CD14-positive monocyte (primary cell): ENCODE measurements around the gene STX10. TPM values are rescaled to one million over a fixed set of nuclear protein-coding genes. Genes with fewer than 3 reads are reported as not detected.
A peak's percentile ranks its signal among the peaks of the same experiment; 100 is the strongest.

ENCODE experiments used
- DNase-seq, 3 donors: peaks; one replicate each; pipeline ENCODE4 v3.0.0-alpha.2; 2011 to 2022
- H2AFZ ChIP-seq: 2 replicates; pipeline ENCODE4 v1.6.0; 2012; ENCODE audit warnings: mild to moderate bottlenecking, low read depth, low read length, inconsistent platforms; ENCODE audit not compliant: insufficient read depth, poor library complexity, severe bottlenecking
- H3K27ac ChIP-seq, 2 donors: 1 replicate in 1 of 2; 2 replicates in 1 of 2; pipeline ENCODE4 v1.5.1; 2012 to 2013; ENCODE audit warnings: low read length in 2 of 2, control low read depth in 1 of 2, inconsistent platforms in 1 of 2, low read depth in 1 of 2, mild to moderate bottlenecking in 1 of 2
- H3K27me3 ChIP-seq, 2 donors: one replicate each; pipeline versions ENCODE4 v1.6.0 to v1.6.1; 2011 to 2013; ENCODE audit warnings: low read length in 2 of 2; ENCODE audit not compliant: control insufficient read depth in 2 of 2, insufficient read depth in 2 of 2
- H3K36me3 ChIP-seq, 2 donors: replicated peaks in 1 of 2; 1 replicate in 1 of 2; 2 replicates in 1 of 2; pipeline versions ENCODE4 v1.5.1 to v1.6.1; 2012 to 2013; ENCODE audit warnings: low read length in 2 of 2, control low read depth in 1 of 2, inconsistent platforms in 1 of 2, mild to moderate bottlenecking in 1 of 2; ENCODE audit not compliant: insufficient read depth in 2 of 2, control insufficient read depth in 1 of 2
- H3K4me1 ChIP-seq, 2 donors: 1 replicate in 1 of 2; 2 replicates in 1 of 2; pipeline versions ENCODE4 v1.5.1 to v1.6.1; 2012 to 2013; ENCODE audit warnings: low read length in 2 of 2, control low read depth in 1 of 2, inconsistent platforms in 1 of 2, mild to moderate bottlenecking in 1 of 2, moderate library complexity in 1 of 2; ENCODE audit not compliant: insufficient read depth in 2 of 2, control insufficient read depth in 1 of 2
- H3K4me2 ChIP-seq: replicated peaks from 2 replicates; pipeline ENCODE3; 2012; ENCODE audit warnings: low read length, moderate library complexity, mild to moderate bottlenecking; ENCODE audit not compliant: poor library complexity, severe bottlenecking; ENCODE audit errors: extremely low read depth
- H3K4me3 ChIP-seq, 3 experiments: fragments of 200-600 bp in 1 of 3; sonication (generic) in 1 of 3; replicated peaks in 1 of 3; 1 replicate in 2 of 3; 2 replicates in 1 of 3; pipeline ENCODE4 v1.5.1; 2011 to 2013; ENCODE audit warnings: low read length in 3 of 3, mild to moderate bottlenecking in 3 of 3, control low read depth in 2 of 3, low read depth in 2 of 3, inconsistent platforms in 1 of 3, moderate library complexity in 1 of 3
- H3K79me2 ChIP-seq: 2 replicates; pipeline ENCODE4 v1.6.0; 2012; ENCODE audit warnings: mild to moderate bottlenecking, control low read depth, inconsistent platforms, low read length, moderate library complexity; ENCODE audit not compliant: insufficient read depth
- H3K9ac ChIP-seq: 2 replicates; pipeline ENCODE4 v1.6.0; 2017; ENCODE audit warnings: low read length, mild to moderate bottlenecking; ENCODE audit not compliant: insufficient read depth, poor library complexity, severe bottlenecking
- H3K9me3 ChIP-seq, 2 donors: replicated peaks in 1 of 2; 1 replicate in 1 of 2; 2 replicates in 1 of 2; pipeline versions ENCODE4 v1.5.1 to v1.6.1; 2012 to 2013; ENCODE audit warnings: low read length in 2 of 2, control low read depth in 1 of 2; ENCODE audit not compliant: control insufficient read depth in 1 of 2, insufficient read depth in 1 of 2
- H4K20me1 ChIP-seq: 2 replicates; pipeline ENCODE4 v1.6.0; 2012; ENCODE audit warnings: mild to moderate bottlenecking, low read length, control low read depth, moderate library complexity; ENCODE audit not compliant: insufficient read depth
- H3K27ac Mint-ChIP-seq, 7 donors: one replicate each; pipeline ENCODE4 v1.8.0; 2020; ENCODE audit warnings: mild to moderate bottlenecking in 7 of 7, mixed read lengths in 7 of 7, moderate library complexity in 6 of 7, inconsistent platforms in 2 of 7
- H3K27me3 Mint-ChIP-seq, 3 donors: one replicate each; pipeline ENCODE4 v1.8.0; 2021 to 2022; ENCODE audit warnings: low read depth in 3 of 3, mild to moderate bottlenecking in 3 of 3, mixed read lengths in 3 of 3, moderate library complexity in 3 of 3, inconsistent platforms in 1 of 3
- H3K36me3 Mint-ChIP-seq, 2 donors: one replicate each; pipeline ENCODE4 v1.8.0; 2020; ENCODE audit warnings: mixed read lengths in 2 of 2, inconsistent platforms in 1 of 2, mild to moderate bottlenecking in 1 of 2
- H3K4me1 Mint-ChIP-seq: one replicate; pipeline ENCODE4 v1.8.0; 2020; ENCODE audit warnings: mild to moderate bottlenecking, mixed read lengths
- H3K4me3 Mint-ChIP-seq, 2 donors: one replicate each; pipeline ENCODE4 v1.8.0; 2020; ENCODE audit warnings: mild to moderate bottlenecking in 2 of 2, mixed read lengths in 2 of 2, moderate library complexity in 1 of 2
- H3K9me3 Mint-ChIP-seq, 7 donors: one replicate each; pipeline ENCODE4 v1.8.0; 2020 to 2022; ENCODE audit warnings: mixed read lengths in 7 of 7, mild to moderate bottlenecking in 6 of 7, moderate library complexity in 6 of 7, inconsistent platforms in 2 of 7
- CTCF ChIP-seq: fragments of 200-600 bp; IDR thresholded peaks from one replicate; pipeline ENCODE4 v1.8.0; 2022; ENCODE audit warnings: antibody characterized with exemption, mild to moderate bottlenecking
- WGBS: methylation state at CpG from one replicate; pipeline ENCODE4 v1.1.5; 2013; ENCODE audit warnings: missing lambda C conversion rate; ENCODE audit not compliant: insufficient coverage; 5-methylcytosine and 5-hydroxymethylcytosine counted together
- intact Hi-C, 2 donors: fragments of 100-400 bp; cut with micrococcal nuclease; formaldehyde crosslinking; loops; one replicate each; pipeline versions ENCODE4 v1.15.0 to v1.15.1; 2023
- polyA plus RNA-seq, 3 donors: library from polyadenylated mRNA; depleted of rRNA in 1 of 3; unstranded in 2 of 3; stranded (reverse) in 1 of 3; fragments of 300-500 nt in 2 of 3; fragments of >200 nt in 1 of 3; fragmentation: Illumina TruSeq in 2 of 3; gene quantifications; 1 replicate in 2 of 3; 2 replicates in 1 of 3; pipeline ENCODE4 v1.2.3, GENCODE V29; 2012 to 2021

Gene STX10
- polyA plus RNA-seq, 3 donors = 158 to 392 (median 172) TPM

GRCh38 chr19:13172346-13173138 lies 22.4 kb upstream of the STX10 start:
- TF ChIP-seq CTCF = no peak
- Histone ChIP-seq H3K9ac (peak overlapping the region; percentile 60), H4K20me1 (no peaks in the 10 kb centered on the region), H3K4me2 (peak overlapping the region; percentile 74), H3K4me3 (peak overlapping the region; percentile 4 to 70 (median 9)), H3K27me3 (no peaks in the 10 kb centered on the region), H3K79me2 (peaks cover 12% of the 10 kb centered on the region), H3K9me3 (no peaks in the 10 kb centered on the region), H3K36me3 (no peaks in the 10 kb centered on the region), H3K4me1 (peaks cover 42 to 49% of the 10 kb centered on the region in 2 donors), H3K27ac (peak overlapping the region; percentile 58 to 90), H2AFZ (peak overlapping the region; percentile 91)
- Mint-ChIP-seq H3K9me3 (peaks cover 0 to 2% (median 0%) of the 10 kb centered on the region in 7 donors), H3K4me3 (peak overlapping the region; percentile 74 to 86), H3K27me3 (peaks cover 0 to 4% (median 2%) of the 10 kb centered on the region in 3 donors), H3K4me1 (peaks cover 53% of the 10 kb centered on the region), H3K36me3 (peaks cover 1 to 7% of the 10 kb centered on the region in 2 donors), H3K27ac (peak overlapping the region; percentile 90 to 97 (median 93))
- DNase-seq = peak; percentile 78 to 87 (median 86)
- intact Hi-C loops = no loop called here
- 2% methylated on average over 6 of the region's 18 CpGs for WGBS

GRCh38 chr19:13171146-13171545 lies 21.0 kb upstream of the STX10 start:
- H3K9me3 Mint-ChIP-seq = no peaks in the 10 kb centered on the region
- peak overlapping the region in 1 of 2 donors; percentile 31 for H3K27ac ChIP-seq
- peaks cover 21% of the 10 kb centered on the region for H3K79me2 ChIP-seq
- no peak for TF ChIP-seq CTCF
- no peak overlapping the region for H3K4me3 ChIP-seq
- H2AFZ ChIP-seq = no peak overlapping the region
- peaks cover 0 to 4% (median 2%) of the 10 kb centered on the region in 3 donors for H3K27me3 Mint-ChIP-seq
- intact Hi-C loops = no loop called here
- H3K36me3 ChIP-seq = no peaks in the 10 kb centered on the region
- H3K4me1 Mint-ChIP-seq = peaks cover 65% of the 10 kb centered on the region
- H3K4me2 ChIP-seq = no peak overlapping the region
- H3K36me3 Mint-ChIP-seq = peaks cover 1 to 7% of the 10 kb centered on the region in 2 donors
- 100% methylated on average over 2 of the region's 7 CpGs for WGBS
- H3K27me3 ChIP-seq = no peaks in the 10 kb centered on the region
- no peak overlapping the region for H3K4me3 Mint-ChIP-seq
- no peak overlapping the region for H3K9ac ChIP-seq
- peaks cover 55 to 61% of the 10 kb centered on the region in 2 donors for H3K4me1 ChIP-seq
- no peak for DNase-seq
- H4K20me1 ChIP-seq = no peaks in the 10 kb centered on the region
- H3K27ac Mint-ChIP-seq = peak overlapping the region in 6 of 7 donors; percentile 11 to 76 (median 42)
- H3K9me3 ChIP-seq = no peaks in the 10 kb centered on the region
